Measurements from ENCODE around the gene CIZ1.
A peak's percentile ranks its signal among the peaks of the same experiment; 100 is the strongest.

Gene CIZ1

GRCh38 chr9:128169925-128170324, 21.4 kb downstream of the CIZ1 start:
- H3K4me3 ChIP-seq (ENCODE audit: low read length), result no peak overlapping the region
- TF ChIP-seq ZNF274 (IDR thresholded peaks at IDR 0.05; ENCODE audit: low read depth, low read length), result no peak

GRCh38 chr9:128169492-128169891, 21.9 kb downstream of the CIZ1 start:
- TF ChIP-seq ZNF274 (IDR thresholded peaks at IDR 0.05; ENCODE audit: low read depth, low read length), result no peak
- no peak overlapping the region for H3K4me3 ChIP-seq (ENCODE audit: low read length)

- no peak overlapping the region for H3K4me3 ChIP-seq (ENCODE audit: low read length)
- no peak for TF ChIP-seq ZNF274 (IDR thresholded peaks at IDR 0.05; ENCODE audit: low read depth, low read length)
These were observed 22.6 kb downstream of the CIZ1 start for GRCh38 chr9:128168731-128169308.

- TF ChIP-seq ZNF274 (IDR thresholded peaks at IDR 0.05; ENCODE audit: low read depth, low read length), result no peak
- H3K4me3 ChIP-seq (ENCODE audit: low read length), result no peak overlapping the region
These were observed 24.2 kb downstream of the CIZ1 start for GRCh38 chr9:128167209-128167608.

- no peak overlapping the region for H3K4me3 ChIP-seq (ENCODE audit: low read length)
- TF ChIP-seq ZNF274 (IDR thresholded peaks at IDR 0.05; ENCODE audit: low read depth, low read length), result no peak
These were observed 25.2 kb downstream of the CIZ1 start for GRCh38 chr9:128166169-128166568.

GRCh38 chr9:128164307-128164885, 27.0 kb downstream of the CIZ1 start:
- TF ChIP-seq ZNF274 (IDR thresholded peaks at IDR 0.05; ENCODE audit: low read depth, low read length), result no peak
- H3K4me3 ChIP-seq (ENCODE audit: low read length), result no peak overlapping the region

- H3K4me3 ChIP-seq (ENCODE audit: low read length), result no peak overlapping the region
- no peak for TF ChIP-seq ZNF274 (IDR thresholded peaks at IDR 0.05; ENCODE audit: low read depth, low read length)
These were observed 27.7 kb downstream of the CIZ1 start for GRCh38 chr9:128163523-128164306.

- TF ChIP-seq ZNF274 (IDR thresholded peaks at IDR 0.05; ENCODE audit: low read depth, low read length), result no peak
These were observed 28.3 kb downstream of the CIZ1 start for GRCh38 chr9:128163027-128163515.

GRCh38 chr9:128162215-128163026, 29.0 kb downstream of the CIZ1 start:
- no peak overlapping the region for H3K4me3 ChIP-seq (ENCODE audit: low read length)
- no peak for TF ChIP-seq ZNF274 (IDR thresholded peaks at IDR 0.05; ENCODE audit: low read depth, low read length)

More at GRCh38 chr9:128163027-128163515, 28.3 kb downstream of the CIZ1 start:
- no peak overlapping the region for H3K4me3 ChIP-seq (ENCODE audit: low read length)

GRCh38 chr9:128161215-128161902, 30.0 kb downstream of the CIZ1 start:
- no peak for TF ChIP-seq ZNF274 (IDR thresholded peaks at IDR 0.05; ENCODE audit: low read depth, low read length)
- H3K4me3 ChIP-seq (ENCODE audit: low read length), result no peak overlapping the region

- H3K4me3 ChIP-seq (ENCODE audit: low read length), result peak overlapping the region; percentile 97
- TF ChIP-seq ZNF274 (IDR thresholded peaks at IDR 0.05; ENCODE audit: low read depth, low read length), result no peak
These were observed 30.8 kb downstream of the CIZ1 start for GRCh38 chr9:128160603-128160987.

GRCh38 chr9:128159784-128160602, 31.4 kb downstream of the CIZ1 start, which contains the start of gene BBLN:
TSS of gene BBLN (plus strand) at chr9:128160265. CDS start at chr9:128160408, 143 bp downstream.
- peak within 1 kb of the TSS; percentile 97 for H3K4me3 ChIP-seq (ENCODE audit: low read length)
- TF ChIP-seq ZNF274 (IDR thresholded peaks at IDR 0.05; ENCODE audit: low read depth, low read length), result no peak

- peak overlapping the region; percentile 57; the same call in 1 of the 2 replicates for H3K4me3 ChIP-seq (ENCODE audit: low read length)
- TF ChIP-seq ZNF274 (IDR thresholded peaks at IDR 0.05; ENCODE audit: low read depth, low read length), result no peak
These were observed 31.9 kb downstream of the CIZ1 start for GRCh38 chr9:128159522-128159783.
